Thoracic aorta (tissue), 2 donors: ENCODE measurements around the gene SKIDA1. TPM values are rescaled to one million over a fixed set of nuclear protein-coding genes. Genes with fewer than 3 reads are reported as not detected.

Experiments used
- ATAC-seq: fragments of 150-250 bp; one replicate; pipeline ENCODE4 v1.8.0; 2017; ENCODE audit warnings: low read depth; ENCODE audit not compliant: insufficient number of reproducible peaks, low FRiP score
- DNase-seq: peaks from one replicate; pipeline ENCODE4 v3.0.0-alpha.2; 2020; ENCODE audit warnings: low spot score
- H3K27ac ChIP-seq, 2 donors: fragments of 200-600 bp; sonication (generic); 1 replicate in 1 of 2; 2 replicates in 1 of 2; pipeline ENCODE4 v1.5.1; 2016; ENCODE audit warnings: mild to moderate bottlenecking in 2 of 2, moderate library complexity in 2 of 2
- H3K27me3 ChIP-seq: fragments of 200-600 bp; sonication (generic); replicated peaks from 2 replicates; pipeline ENCODE4 v1.6.0; 2016; ENCODE audit warnings: mild to moderate bottlenecking; ENCODE audit not compliant: insufficient read depth
- H3K36me3 ChIP-seq: fragments of 200-600 bp; sonication (generic); one replicate; pipeline ENCODE4 v1.5.1; 2016
- H3K4me1 ChIP-seq, 2 donors: fragments of 200-600 bp; sonication (generic); 1 replicate in 1 of 2; 2 replicates in 1 of 2; pipeline versions ENCODE4 v1.5.1 to v1.6.0; 2016; ENCODE audit warnings: low read depth in 2 of 2, mild to moderate bottlenecking in 1 of 2; ENCODE audit not compliant: control insufficient read depth in 1 of 2
- H3K4me3 ChIP-seq: fragments of 200-600 bp; sonication (generic); 2 replicates; pipeline ENCODE4 v1.5.1; 2016; ENCODE audit warnings: mild to moderate bottlenecking
- H3K9me3 ChIP-seq: fragments of 200-600 bp; sonication (generic); 2 replicates; pipeline ENCODE4 v1.5.1; 2016
- CTCF ChIP-seq: fragments of 200-600 bp; sonication (generic); IDR thresholded peaks from one replicate; pipeline ENCODE4 v1.5.1; 2019; ENCODE audit warnings: antibody characterized with exemption
- total RNA-seq, 2 donors: library from RNA; depleted of rRNA; stranded (reverse); fragments of >200 nt; gene quantifications; one replicate each; pipeline versions ENCODE4 v1.1.0 to v1.2.3, GENCODE V29; 2016

The SKIDA1 gene
- total RNA-seq, 2 donors from 2014 or later: 0.71 to 5.3 TPM

- no peak for TF ChIP-seq CTCF
- ATAC-seq: no peak
- Histone ChIP-seq H3K36me3 (no peaks in the 10 kb centered on the region), H3K4me1 (peaks cover 9 to 41% of the 10 kb centered on the region in 2 donors), H3K4me3 (peak overlapping the region; percentile 76), H3K27ac (peak overlapping the region; percentile 40 to 42), H3K9me3 (no peaks in the 10 kb centered on the region), H3K27me3 (no peaks in the 10 kb centered on the region)
- no peak for DNase-seq
These were observed 5.0 kb downstream of the SKIDA1 start for GRCh38 chr10:21520509-21520908.

- no peaks in the 10 kb centered on the region for H3K36me3 ChIP-seq
- peak overlapping the region; percentile 61 to 65 for H3K27ac ChIP-seq
- no peaks in the 10 kb centered on the region for H3K27me3 ChIP-seq
- H3K4me3 ChIP-seq: peak overlapping the region; percentile 76
- no peaks in the 10 kb centered on the region for H3K9me3 ChIP-seq
- DNase-seq (no peak), ATAC-seq (no peak)
- TF ChIP-seq CTCF: no peak
- H3K4me1 ChIP-seq: peaks cover 9 to 43% of the 10 kb centered on the region in 2 donors
These were observed 5.5 kb downstream of the SKIDA1 start for GRCh38 chr10:21519941-21520436.

- TF ChIP-seq CTCF: no peak
- Histone ChIP-seq H3K4me1 (peaks cover 9 to 43% of the 10 kb centered on the region in 2 donors), H3K36me3 (no peaks in the 10 kb centered on the region), H3K9me3 (no peaks in the 10 kb centered on the region), H3K4me3 (peak overlapping the region; percentile 76), H3K27ac (peak overlapping the region; percentile 61 to 65), H3K27me3 (no peaks in the 10 kb centered on the region)
- no peak for ATAC-seq
- DNase-seq: no peak
These were observed 6.0 kb downstream of the SKIDA1 start for GRCh38 chr10:21519397-21519933.

- no peaks in the 10 kb centered on the region for H3K9me3 ChIP-seq
- H3K36me3 ChIP-seq: no peaks in the 10 kb centered on the region
- no peaks in the 10 kb centered on the region for H3K27me3 ChIP-seq
- DNase-seq (no peak), ATAC-seq (no peak)
- TF ChIP-seq CTCF: no peak
- peak overlapping the region; percentile 76 for H3K4me3 ChIP-seq
- peak overlapping the region; percentile 61 to 65 for H3K27ac ChIP-seq
- H3K4me1 ChIP-seq: peaks cover 9 to 39% of the 10 kb centered on the region in 2 donors
These were observed 6.7 kb downstream of the SKIDA1 start for GRCh38 chr10:21518641-21519396.

GRCh38 chr10:21518149-21518640 lies 7.3 kb downstream of the SKIDA1 start:
- Histone ChIP-seq H3K27me3 (no peaks in the 10 kb centered on the region), H3K4me1 (peaks cover 9 to 35% of the 10 kb centered on the region in 2 donors), H3K4me3 (peak overlapping the region; percentile 76), H3K27ac (peak overlapping the region; percentile 61 to 65), H3K9me3 (no peaks in the 10 kb centered on the region), H3K36me3 (no peaks in the 10 kb centered on the region)
- ATAC-seq (no peak), DNase-seq (no peak)
- no peak for TF ChIP-seq CTCF
